Kidney (tissue), 14 donors: ENCODE data around the gene ZMYND15. TPM values are rescaled to one million over a fixed set of nuclear protein-coding genes. Genes with fewer than 3 reads are reported as not detected.

Source experiments
- DNase-seq, 5 donors: peaks; one replicate each; pipeline ENCODE4 v3.0.0-alpha.2; 2013 to 2020
- FAIRE-seq: peaks from 2 replicates; lab custom pipeline; 2012; peaks lifted over from hg19 to GRCh38; lab: Jason Lieb, UNC
- H3K27ac ChIP-seq, 2 donors: one replicate each; pipeline ENCODE4 v1.7.0; 2013; ENCODE audit warnings: low read depth in 2 of 2, low read length in 2 of 2, inconsistent platforms in 1 of 2
- H3K27me3 ChIP-seq: one replicate; pipeline ENCODE4 v1.7.1; 2013; ENCODE audit warnings: low read length, inconsistent platforms; ENCODE audit not compliant: control insufficient read depth, insufficient read depth
- H3K36me3 ChIP-seq, 3 donors: one replicate each; pipeline versions ENCODE4 v1.7.0 to v1.7.1; 2013; ENCODE audit warnings: low read length in 3 of 3, control low read depth in 1 of 3, inconsistent platforms in 1 of 3; ENCODE audit not compliant: insufficient read depth in 3 of 3, control insufficient read depth in 2 of 3
- H3K4me1 ChIP-seq, 3 donors: one replicate each; pipeline versions ENCODE4 v1.7.0 to v1.7.1; 2013; ENCODE audit warnings: low read length in 3 of 3, inconsistent platforms in 1 of 3, low read depth in 1 of 3; ENCODE audit not compliant: control insufficient read depth in 2 of 3, insufficient read depth in 2 of 3
- H3K4me3 ChIP-seq, 3 donors: one replicate each; pipeline versions ENCODE4 v1.7.0 to v1.8.1; 2013; ENCODE audit warnings: low read length in 3 of 3, control low read depth in 1 of 3, inconsistent platforms in 1 of 3
- H3K9ac ChIP-seq, 3 donors: one replicate each; pipeline versions ENCODE4 v1.7.0 to v1.7.1; 2013; ENCODE audit warnings: low read length in 3 of 3, control low read depth in 1 of 3, inconsistent platforms in 1 of 3
- H3K9me3 ChIP-seq, 3 donors: one replicate each; pipeline versions ENCODE4 v1.7.0 to v1.7.1; 2013; ENCODE audit warnings: low read length in 3 of 3, control low read depth in 1 of 3, inconsistent platforms in 1 of 3; ENCODE audit not compliant: control insufficient read depth in 2 of 3, insufficient read depth in 1 of 3
- CTCF ChIP-seq: IDR thresholded peaks from 3 replicates; pipeline ENCODE4 v1.5.1; 2012; ENCODE audit warnings: mild to moderate bottlenecking, moderate library complexity, borderline replicate concordance; ENCODE audit not compliant: insufficient read depth; ENCODE audit errors: extremely low read depth
- intact Hi-C: fragments of 100-400 bp; cut with DNase I; formaldehyde crosslinking; loops from one replicate; pipeline ENCODE4 v1.11.1; 2022
- polyA plus RNA-seq: library from polyadenylated mRNA; stranded (reverse); fragments of 350-450 nt; fragmentation: Illumina TruSeq; extraction: RNeasy Lipid Tissue Mini Kit (QIAGEN cat#74804); gene quantifications from one replicate; pipeline ENCODE4 v1.2.3, GENCODE V29; 2014; ENCODE audit warnings: low read depth, low replicate concordance; ENCODE audit not compliant: insufficient read depth
- total RNA-seq: library from RNA; stranded (reverse); fragmentation: NEBNext Ultra II Directional; extraction: Animal tissue kit (Norgen Biotek cat#: 25700); gene quantifications from one replicate; pipeline ENCODE4 v1.2.1, GENCODE V29; 2021
- donor health status: control.
- donor health status: control.
- donor health status: control.
- donor health status: control.
- donor health status: control.
- donor health status: DM: yes; HTN: yes; CAD: no.
- donor health status: Normal renal cell carcinoma (clear cell type).

ZMYND15 gene
- total and polyA plus RNA-seq, 2 donors from 2014 or later: 1.3 to 5.1 TPM

- peak; percentile 86 to 95 (median 90) for DNase-seq
- Histone ChIP-seq H3K27me3 (peaks cover 8% of the 10 kb centered on the region), H3K4me3 (peak overlapping the region; percentile 83 to 92 (median 86)), H3K9me3 (no peaks in the 10 kb centered on the region), H3K27ac (peak overlapping the region; percentile 92 to 93), H3K36me3 (no peaks in the 10 kb centered on the region), H3K4me1 (peaks cover 0 to 25% (median 12%) of the 10 kb centered on the region in 3 donors), H3K9ac (peak overlapping the region; percentile 73 to 82 (median 80))
- intact Hi-C loops: loop anchor here (5.0 kb wide), 1 partner anchor 92 kb away; no protein-coding TSS in a partner anchor
- no peak for FAIRE-seq
- TF ChIP-seq CTCF: peak; percentile 54
Measured at GRCh38 chr17:4789951-4790704, 50.5 kb downstream of the ZMYND15 start.

- Histone ChIP-seq H3K9ac (peak overlapping the region; percentile 64 to 82 (median 80)), H3K27me3 (peaks cover 5% of the 10 kb centered on the region), H3K4me3 (peak overlapping the region; percentile 83 to 92 (median 86)), H3K36me3 (no peaks in the 10 kb centered on the region), H3K4me1 (peaks cover 0 to 20% (median 12%) of the 10 kb centered on the region in 3 donors), H3K9me3 (no peaks in the 10 kb centered on the region), H3K27ac (peak overlapping the region; percentile 92 to 93)
- FAIRE-seq (no peak), DNase-seq (no peak)
- intact Hi-C loops: no loop called here
- no peak for TF ChIP-seq CTCF
Measured at GRCh38 chr17:4790705-4791088, 51.1 kb downstream of the ZMYND15 start.

GRCh38 chr17:4795168-4795567 lies 55.5 kb downstream of the ZMYND15 start:
- Histone ChIP-seq H3K27me3 (no peaks in the 10 kb centered on the region), H3K36me3 (peaks cover 5 to 20% (median 13%) of the 10 kb centered on the region in 3 donors), H3K9ac (no peak overlapping the region), H3K4me3 (peak overlapping the region in 1 of 3 donors; percentile 100), H3K4me1 (peaks cover 0 to 12% (median 4%) of the 10 kb centered on the region in 3 donors), H3K27ac (no peak overlapping the region), H3K9me3 (no peaks in the 10 kb centered on the region)
- intact Hi-C loops: no loop called here
- DNase-seq: no peak
- no peak for FAIRE-seq
- no peak for TF ChIP-seq CTCF

Other genes starting within 250 kb of the ZMYND15 start
- 60.5 TPM for gene SPNS2, start 241.0 kb upstream of the ZMYND15 start, total RNA-seq
- gene SPNS2, start 241.0 kb upstream of the ZMYND15 start, polyA plus RNA-seq: 75.1 TPM
- 51.6 TPM for gene MYBBP1A, start 184.4 kb upstream of the ZMYND15 start, total RNA-seq
- 11.9 TPM for gene MYBBP1A, start 184.4 kb upstream of the ZMYND15 start, polyA plus RNA-seq
- 16.8 TPM for gene GGT6, start 179.3 kb upstream of the ZMYND15 start, total RNA-seq
- 51.4 TPM for gene GGT6, start 179.3 kb upstream of the ZMYND15 start, polyA plus RNA-seq
- 25.6 TPM for gene SMTNL2, start 155.3 kb upstream of the ZMYND15 start, total RNA-seq
- 58.1 TPM for gene SMTNL2, start 155.3 kb upstream of the ZMYND15 start, polyA plus RNA-seq
- not detected for gene ALOX15, start 98.2 kb upstream of the ZMYND15 start, total RNA-seq
- not detected for gene ALOX15, start 98.2 kb upstream of the ZMYND15 start, polyA plus RNA-seq
- gene PELP1, start 35.7 kb upstream of the ZMYND15 start, total RNA-seq: 49.0 TPM
- gene PELP1, start 35.7 kb upstream of the ZMYND15 start, polyA plus RNA-seq: 20.9 TPM
- gene ARRB2, start 29.2 kb upstream of the ZMYND15 start, total RNA-seq: 63.1 TPM
- 32.8 TPM for gene ARRB2, start 29.2 kb upstream of the ZMYND15 start, polyA plus RNA-seq
- 19.0 TPM for gene MED11, start 8.4 kb upstream of the ZMYND15 start, total RNA-seq
- 58.4 TPM for gene MED11, start 8.4 kb upstream of the ZMYND15 start, polyA plus RNA-seq
- gene CXCL16, start 95 bp downstream of the ZMYND15 start, total RNA-seq: 83.0 TPM
- 22.5 TPM for gene CXCL16, start 95 bp downstream of the ZMYND15 start, polyA plus RNA-seq
- gene TM4SF5, start 32.1 kb downstream of the ZMYND15 start, total RNA-seq: 0.88 TPM
- gene TM4SF5, start 32.1 kb downstream of the ZMYND15 start, polyA plus RNA-seq: 31.3 TPM
- 3.0 TPM for gene VMO1, start 46.5 kb downstream of the ZMYND15 start, total RNA-seq
- gene VMO1, start 46.5 kb downstream of the ZMYND15 start, polyA plus RNA-seq: 2.5 TPM
- 0.35 TPM for gene GLTPD2, start 49.1 kb downstream of the ZMYND15 start, total RNA-seq
- 12.5 TPM for gene GLTPD2, start 49.1 kb downstream of the ZMYND15 start, polyA plus RNA-seq
- gene PSMB6, start 56.3 kb downstream of the ZMYND15 start, total RNA-seq: 103 TPM
- gene PSMB6, start 56.3 kb downstream of the ZMYND15 start, polyA plus RNA-seq: 317 TPM
- 45.4 TPM for gene PLD2, start 67.3 kb downstream of the ZMYND15 start, total RNA-seq
- gene PLD2, start 67.3 kb downstream of the ZMYND15 start, polyA plus RNA-seq: 9.2 TPM
- 118 TPM for gene MINK1, start 93.5 kb downstream of the ZMYND15 start, total RNA-seq
- 21.2 TPM for gene MINK1, start 93.5 kb downstream of the ZMYND15 start, polyA plus RNA-seq
- 4.4 TPM for gene C17orf107, start 159.7 kb downstream of the ZMYND15 start, total RNA-seq
- 2.5 TPM for gene C17orf107, start 159.7 kb downstream of the ZMYND15 start, polyA plus RNA-seq
- 1.3 TPM for gene CHRNE, start 163.3 kb downstream of the ZMYND15 start, total RNA-seq
- 0.82 TPM for gene CHRNE, start 163.3 kb downstream of the ZMYND15 start, polyA plus RNA-seq
- gene GP1BA, start 192.4 kb downstream of the ZMYND15 start, total RNA-seq: not detected
- gene GP1BA, start 192.4 kb downstream of the ZMYND15 start, polyA plus RNA-seq: not detected
- 60.0 TPM for gene SLC25A11, start 200.2 kb downstream of the ZMYND15 start, total RNA-seq
- gene SLC25A11, start 200.2 kb downstream of the ZMYND15 start, polyA plus RNA-seq: 173 TPM
- 95.0 TPM for gene RNF167, start 200.4 kb downstream of the ZMYND15 start, total RNA-seq
- gene RNF167, start 200.4 kb downstream of the ZMYND15 start, polyA plus RNA-seq: 188 TPM
- gene PFN1, start 208.7 kb downstream of the ZMYND15 start, total RNA-seq: 496 TPM
- gene PFN1, start 208.7 kb downstream of the ZMYND15 start, polyA plus RNA-seq: 614 TPM
- gene ENO3, start 211.3 kb downstream of the ZMYND15 start, total RNA-seq: 6.9 TPM
- gene ENO3, start 211.3 kb downstream of the ZMYND15 start, polyA plus RNA-seq: 17.8 TPM
- gene SPAG7, start 228.0 kb downstream of the ZMYND15 start, total RNA-seq: 73.6 TPM
- gene SPAG7, start 228.0 kb downstream of the ZMYND15 start, polyA plus RNA-seq: 157 TPM
- 47.1 TPM for gene CAMTA2, start 247.8 kb downstream of the ZMYND15 start, total RNA-seq
- 40.1 TPM for gene CAMTA2, start 247.8 kb downstream of the ZMYND15 start, polyA plus RNA-seq